Measurements from ENCODE around the gene MYLK. TPM values are rescaled to one million over a fixed set of nuclear protein-coding genes. Genes with fewer than 3 reads are reported as not detected.

The MYLK gene
- total RNA-seq, 1 donor from 2014 or later = 196 TPM

DNA sequence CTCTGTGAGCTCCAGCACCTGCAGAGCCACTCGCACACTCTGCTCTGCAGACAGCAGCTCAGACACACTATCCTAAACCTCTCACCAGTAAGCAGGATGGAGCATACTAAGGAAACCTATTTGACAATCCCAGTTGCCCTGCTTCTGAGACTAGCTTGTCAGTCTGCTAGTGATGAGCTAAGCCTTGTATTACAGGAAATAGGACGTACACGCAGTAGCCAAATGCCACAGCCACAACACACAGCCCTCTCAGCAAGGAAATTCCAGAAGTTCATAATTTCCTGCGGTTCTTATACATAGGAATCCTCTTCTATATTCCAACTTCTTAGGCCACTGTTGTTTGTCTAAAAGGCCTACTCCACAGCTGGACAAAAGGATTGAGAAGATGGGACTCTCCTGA lies 74.5 kb downstream of the MYLK start:
- H3K27me3 ChIP-seq = no peaks in the 10 kb centered on the region
- TF ChIP-seq, protein P1, sequence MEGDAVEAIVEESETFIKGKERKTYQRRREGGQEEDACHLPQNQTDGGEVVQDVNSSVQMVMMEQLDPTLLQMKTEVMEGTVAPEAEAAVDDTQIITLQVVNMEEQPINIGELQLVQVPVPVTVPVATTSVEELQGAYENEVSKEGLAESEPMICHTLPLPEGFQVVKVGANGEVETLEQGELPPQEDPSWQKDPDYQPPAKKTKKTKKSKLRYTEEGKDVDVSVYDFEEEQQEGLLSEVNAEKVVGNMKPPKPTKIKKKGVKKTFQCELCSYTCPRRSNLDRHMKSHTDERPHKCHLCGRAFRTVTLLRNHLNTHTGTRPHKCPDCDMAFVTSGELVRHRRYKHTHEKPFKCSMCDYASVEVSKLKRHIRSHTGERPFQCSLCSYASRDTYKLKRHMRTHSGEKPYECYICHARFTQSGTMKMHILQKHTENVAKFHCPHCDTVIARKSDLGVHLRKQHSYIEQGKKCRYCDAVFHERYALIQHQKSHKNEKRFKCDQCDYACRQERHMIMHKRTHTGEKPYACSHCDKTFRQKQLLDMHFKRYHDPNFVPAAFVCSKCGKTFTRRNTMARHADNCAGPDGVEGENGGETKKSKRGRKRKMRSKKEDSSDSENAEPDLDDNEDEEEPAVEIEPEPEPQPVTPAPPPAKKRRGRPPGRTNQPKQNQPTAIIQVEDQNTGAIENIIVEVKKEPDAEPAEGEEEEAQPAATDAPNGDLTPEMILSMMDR (IDR thresholded peaks at IDR 0.05) = no peak
- no peaks in the 10 kb centered on the region for H3K9me3 ChIP-seq
- H3K4me3 ChIP-seq = no peak overlapping the region
- H3K27ac ChIP-seq = peak overlapping the region; percentile 46 to 51
- intact Hi-C loops (cut with DNase I) = no loop called here
- H3K4me1 ChIP-seq = peaks cover 9% of the 10 kb centered on the region in 2 donors
- DNase-seq (ENCODE audit: low spot score in 2 of 2) = peak in 1 of 2 donors; percentile 33
- H3K36me3 ChIP-seq = peaks cover 0 to 6% of the 10 kb centered on the region in 2 donors

DNA sequence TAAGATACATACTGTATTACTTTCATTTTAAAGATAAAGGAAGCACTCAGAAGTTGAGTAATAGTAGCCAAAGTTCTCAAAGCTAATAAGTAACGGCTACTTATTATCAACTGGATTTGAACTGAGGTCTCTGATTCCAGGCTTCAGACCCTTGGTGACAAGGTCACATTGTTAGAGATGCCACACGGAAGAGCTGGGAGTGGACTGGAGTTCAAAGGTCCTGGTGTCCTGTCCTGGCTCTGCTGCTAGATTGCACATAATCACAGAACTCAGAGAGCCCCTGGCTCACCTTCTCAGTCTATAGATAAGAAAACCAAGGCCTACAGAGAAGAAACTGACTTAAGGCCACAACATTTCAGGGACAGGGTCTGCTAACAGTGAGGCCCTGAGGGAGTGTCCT lies 75.3 kb downstream of the MYLK start:
- H3K4me3 ChIP-seq = no peak overlapping the region
- TF ChIP-seq, protein P1 (IDR thresholded peaks at IDR 0.05) = no peak
- peak overlapping the region; percentile 36 to 38 for H3K27ac ChIP-seq
- H3K4me1 ChIP-seq = peaks cover 6 to 9% of the 10 kb centered on the region in 2 donors
- DNase-seq (ENCODE audit: low spot score in 2 of 2) = peak in 1 of 2 donors; percentile 47
- H3K27me3 ChIP-seq = no peaks in the 10 kb centered on the region
- H3K9me3 ChIP-seq = no peaks in the 10 kb centered on the region
- intact Hi-C loops (cut with DNase I) = no loop called here
- H3K36me3 ChIP-seq = peaks cover 0 to 6% of the 10 kb centered on the region in 2 donors

DNA sequence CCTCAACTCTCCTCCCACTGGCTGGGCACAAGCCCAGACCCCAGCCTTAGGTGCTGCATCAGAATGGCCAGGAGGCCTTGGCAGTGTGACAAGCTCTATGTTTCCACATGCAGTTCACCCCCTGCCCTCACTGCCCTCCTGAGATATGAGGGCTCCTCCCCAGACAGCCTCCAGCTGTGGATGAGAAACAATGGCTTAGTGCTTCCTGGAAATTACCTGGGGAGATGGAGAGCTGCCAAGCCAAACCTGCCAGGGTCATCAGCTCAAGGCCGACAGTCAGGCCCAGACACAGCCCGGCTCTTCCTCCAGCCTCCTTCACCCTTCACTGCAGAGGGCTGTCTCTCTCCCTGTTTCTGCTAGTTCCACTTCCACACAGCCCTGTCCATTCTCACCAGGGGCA lies 76.3 kb downstream of the MYLK start:
- no peak overlapping the region for H3K4me3 ChIP-seq
- intact Hi-C loops (cut with DNase I) = no loop called here
- peak overlapping the region; percentile 38 to 64 for H3K27ac ChIP-seq

DNA sequence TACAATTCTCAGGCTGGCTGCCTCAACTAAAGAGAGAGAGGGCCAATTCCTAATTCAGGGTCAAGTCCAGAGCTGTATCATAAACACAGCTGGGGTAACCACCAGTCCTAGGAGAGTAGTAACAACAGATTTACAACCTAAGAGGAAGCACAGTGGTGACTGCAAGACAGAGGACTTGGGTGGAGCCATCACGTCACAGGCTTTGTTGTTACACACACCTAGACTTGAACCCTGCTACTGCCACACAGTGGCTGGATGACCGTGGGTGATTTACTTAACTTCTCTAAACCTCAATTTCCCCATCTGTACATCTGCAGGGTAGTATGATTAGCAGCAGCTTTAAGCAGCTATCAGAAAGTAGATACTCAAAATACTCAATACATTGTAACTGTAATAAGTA lies 78.6 kb downstream of the MYLK start:
- Histone ChIP-seq H3K27ac (peak overlapping the region in 1 of 2 donors; percentile 28), H3K9me3 (no peaks in the 10 kb centered on the region), H3K36me3 (peaks cover 0 to 11% of the 10 kb centered on the region in 2 donors), H3K4me1 (peaks cover 3 to 10% of the 10 kb centered on the region in 2 donors), H3K4me3 (no peak overlapping the region), H3K27me3 (no peaks in the 10 kb centered on the region)
- no peak for DNase-seq (ENCODE audit: low spot score in 2 of 2)
- TF ChIP-seq, protein P1 (IDR thresholded peaks at IDR 0.05) = no peak
- intact Hi-C loops (cut with DNase I) = no loop called here

More for the DNA sequence above, 76.3 kb downstream of the MYLK start:
- H3K36me3 ChIP-seq = peaks cover 0 to 6% of the 10 kb centered on the region in 2 donors
- H3K9me3 ChIP-seq = no peaks in the 10 kb centered on the region
- H3K27me3 ChIP-seq = no peaks in the 10 kb centered on the region
- DNase-seq (ENCODE audit: low spot score in 2 of 2) = no peak
- peaks cover 0 to 9% of the 10 kb centered on the region in 2 donors for H3K4me1 ChIP-seq
- TF ChIP-seq, protein P1 (IDR thresholded peaks at IDR 0.05) = no peak

DNA sequence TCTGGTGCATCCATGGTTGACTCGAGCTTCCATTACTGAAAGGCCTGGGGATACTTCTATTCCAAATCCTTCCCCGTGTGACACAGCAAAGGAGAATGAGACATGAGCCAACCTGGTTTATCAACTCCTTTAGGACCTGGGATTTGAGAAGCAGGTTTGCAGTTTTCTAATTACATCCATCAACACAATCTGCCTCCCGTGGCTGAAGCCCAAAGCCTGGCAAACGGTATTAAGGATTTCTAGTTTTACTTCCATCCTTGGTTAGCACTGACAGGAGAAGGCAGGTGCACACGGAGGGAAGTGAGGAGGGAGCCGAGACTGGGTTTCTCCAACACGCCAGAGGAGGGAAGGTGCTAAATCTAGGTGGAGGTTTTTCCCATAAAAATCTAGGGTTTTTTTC lies 79.0 kb downstream of the MYLK start:
- peak overlapping the region in 1 of 2 donors; percentile 28 for H3K27ac ChIP-seq
- intact Hi-C loops (cut with DNase I) = no loop called here
- H3K4me1 ChIP-seq = peaks cover 6 to 13% of the 10 kb centered on the region in 2 donors
- peaks cover 0 to 11% of the 10 kb centered on the region in 2 donors for H3K36me3 ChIP-seq
- no peak overlapping the region for H3K4me3 ChIP-seq
- TF ChIP-seq, protein P1 (IDR thresholded peaks at IDR 0.05) = no peak
- no peaks in the 10 kb centered on the region for H3K27me3 ChIP-seq
- DNase-seq (ENCODE audit: low spot score in 2 of 2) = no peak
- no peaks in the 10 kb centered on the region for H3K9me3 ChIP-seq

DNA sequence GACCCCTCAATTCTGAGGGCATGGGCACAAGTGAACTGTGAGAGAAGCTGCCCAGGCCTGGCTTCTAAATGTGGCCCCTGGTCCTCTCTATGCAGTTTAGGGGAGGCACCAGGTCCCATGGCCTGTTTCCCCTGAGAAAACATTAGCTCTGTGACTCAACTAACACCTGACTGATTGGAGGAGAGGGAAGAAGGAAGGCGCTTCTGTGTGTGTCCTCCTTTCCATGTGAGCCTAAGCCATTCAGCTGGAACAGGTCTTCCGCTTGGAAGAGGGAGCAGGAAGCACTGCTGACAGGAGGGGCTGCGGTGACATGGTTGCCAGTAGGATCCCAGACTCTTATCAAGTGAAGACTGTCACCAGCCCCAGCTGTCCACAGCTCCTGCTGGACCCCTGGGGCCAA lies 79.5 kb downstream of the MYLK start:
- Histone ChIP-seq H3K9me3 (no peaks in the 10 kb centered on the region), H3K27ac (peak overlapping the region in 1 of 2 donors; percentile 15), H3K4me1 (peaks cover 10 to 13% of the 10 kb centered on the region in 2 donors), H3K4me3 (no peak overlapping the region), H3K36me3 (peaks cover 0 to 11% of the 10 kb centered on the region in 2 donors), H3K27me3 (no peaks in the 10 kb centered on the region)
- intact Hi-C loops (cut with DNase I) = no loop called here
- TF ChIP-seq, protein P1 (IDR thresholded peaks at IDR 0.05) = no peak
- no peak for DNase-seq (ENCODE audit: low spot score in 2 of 2)

Measured in ascending aorta (tissue), 2 donors.